Measurements from ENCODE around the gene PTGES2.
"Not testable (repeated sequence)": the region's sequence is repeated elsewhere in the genome, so short reads cannot be mapped to it uniquely, and the experiment has no call there.

PTGES2 gene

DNA sequence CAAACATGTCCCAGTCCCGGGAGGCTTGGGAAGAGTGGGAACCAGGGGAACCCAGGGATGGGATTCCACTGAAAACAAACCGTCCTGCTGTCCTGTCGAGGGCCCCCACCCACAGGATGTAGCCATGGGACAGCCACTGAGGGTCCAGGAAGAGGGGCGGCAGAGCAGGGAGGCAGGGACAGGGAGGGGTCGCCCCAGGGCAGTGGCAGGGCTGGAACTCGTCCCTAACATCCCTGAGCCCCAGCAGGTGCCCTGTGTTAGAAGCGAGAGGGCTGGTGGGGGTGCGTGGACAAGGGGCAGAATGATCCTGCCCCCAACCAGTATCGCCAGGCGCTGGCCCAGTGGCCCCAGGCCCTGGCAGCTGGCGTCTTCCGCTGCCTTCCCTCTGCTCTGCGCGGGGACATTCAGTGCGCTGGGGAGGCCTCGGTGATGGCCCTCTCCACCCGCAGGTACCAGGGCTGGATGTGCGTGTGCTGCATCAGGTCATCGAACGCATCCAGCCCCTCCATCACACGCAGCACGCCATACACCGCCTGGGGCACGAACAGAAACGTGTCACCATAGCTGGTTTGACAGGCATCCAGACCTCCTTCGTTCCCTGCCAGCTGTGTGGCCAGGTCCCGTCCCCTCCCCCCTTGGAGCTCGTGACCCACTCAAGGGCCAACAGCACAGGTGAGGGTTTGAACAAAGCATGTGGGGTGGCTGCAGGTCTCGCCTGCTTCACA lies 6.6 kb downstream of the PTGES2 start:
- no peak for DNase-seq (ENCODE audit: low read depth in 2 of 2, low spot score in 1 of 2)

DNA sequence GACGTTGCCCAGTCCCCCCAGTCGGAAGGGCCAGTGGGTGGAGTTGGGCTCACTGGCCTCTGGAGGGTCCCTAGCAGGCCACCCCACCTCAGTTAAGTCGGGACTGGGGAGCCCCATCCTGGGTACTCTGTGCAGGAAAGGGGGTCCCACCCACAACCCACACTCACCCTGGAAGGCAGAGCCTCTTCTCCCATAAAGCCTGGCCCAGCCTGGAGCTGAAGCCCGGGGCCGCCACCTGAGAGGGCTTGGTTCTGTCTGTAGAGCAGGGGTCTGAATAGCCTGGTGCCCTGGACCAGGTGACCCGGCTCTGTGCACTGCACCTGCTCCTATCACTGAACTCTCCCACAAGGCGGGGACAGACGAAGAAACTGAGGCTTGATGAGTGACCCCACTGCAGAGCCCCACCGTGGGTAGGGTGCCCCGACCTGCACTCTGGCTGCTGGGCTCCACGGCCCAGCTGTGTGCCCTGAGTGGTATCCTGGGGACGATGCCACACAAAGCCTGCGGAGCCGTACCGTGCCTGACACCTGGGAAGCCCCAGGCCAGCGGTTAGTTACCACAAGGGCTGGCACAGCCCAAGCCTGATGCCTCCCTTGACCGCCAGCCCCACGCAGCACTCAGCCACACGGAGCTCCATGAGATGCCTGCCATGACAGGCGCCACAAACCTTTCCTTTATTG lies 7.3 kb downstream of the PTGES2 start:
- no peak for DNase-seq (ENCODE audit: low read depth in 2 of 2, low spot score in 1 of 2)

DNA sequence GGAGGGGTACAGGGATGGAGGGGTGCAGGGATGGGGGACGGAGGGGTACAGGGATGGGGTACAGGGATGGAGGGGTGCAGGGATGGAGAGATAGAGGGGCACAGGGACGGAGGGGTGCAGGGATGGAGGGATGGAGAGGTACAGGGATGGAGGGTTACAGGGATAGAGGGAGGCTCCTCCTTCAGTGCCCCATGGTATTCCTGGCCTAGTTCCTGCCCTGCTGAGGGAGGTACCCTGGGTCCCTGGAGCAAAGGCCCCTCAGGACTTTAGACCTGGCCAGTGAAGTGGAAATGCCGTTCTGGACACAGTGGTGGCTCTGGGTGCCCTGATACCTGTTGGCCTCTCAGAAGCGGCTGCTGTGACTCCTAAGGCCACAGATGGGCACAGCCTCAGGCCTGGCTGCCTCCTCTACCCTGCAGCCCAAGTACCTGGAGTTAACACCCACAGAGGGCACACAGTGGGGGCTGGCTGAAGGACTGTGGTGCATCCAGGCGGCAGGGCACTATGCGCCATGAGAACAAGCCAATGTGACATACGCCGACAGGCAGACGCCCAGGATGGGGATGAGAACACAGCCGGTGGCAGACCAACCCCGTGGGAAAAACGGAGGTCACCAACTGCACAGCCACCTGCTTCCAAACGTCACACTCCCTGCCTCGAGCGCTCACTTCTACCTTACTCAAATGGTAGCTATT lies 8.4 kb downstream of the PTGES2 start:
- no peak for DNase-seq (ENCODE audit: low read depth in 2 of 2, low spot score in 1 of 2)

DNA sequence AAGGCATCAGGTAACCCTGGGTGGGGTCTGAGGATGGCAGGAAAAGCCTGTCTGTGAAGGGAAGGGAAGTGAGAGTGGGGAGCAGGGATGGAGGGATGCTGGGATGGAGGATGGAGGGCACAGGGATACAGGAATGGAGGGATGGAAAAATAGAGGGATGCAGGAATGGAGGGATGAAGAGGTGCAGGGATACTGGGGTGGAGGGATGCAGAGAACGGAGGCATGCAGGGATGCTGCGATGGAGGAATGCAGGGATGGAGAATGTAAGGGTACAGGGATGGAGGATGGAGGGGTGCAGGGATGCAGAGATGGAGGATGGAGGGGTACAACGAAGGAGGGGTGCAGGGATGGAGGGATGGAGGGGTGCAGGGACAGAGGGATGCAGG lies 9.1 kb downstream of the PTGES2 start:
- DNase-seq (ENCODE audit: low read depth in 2 of 2, low spot score in 1 of 2): no peak

DNA sequence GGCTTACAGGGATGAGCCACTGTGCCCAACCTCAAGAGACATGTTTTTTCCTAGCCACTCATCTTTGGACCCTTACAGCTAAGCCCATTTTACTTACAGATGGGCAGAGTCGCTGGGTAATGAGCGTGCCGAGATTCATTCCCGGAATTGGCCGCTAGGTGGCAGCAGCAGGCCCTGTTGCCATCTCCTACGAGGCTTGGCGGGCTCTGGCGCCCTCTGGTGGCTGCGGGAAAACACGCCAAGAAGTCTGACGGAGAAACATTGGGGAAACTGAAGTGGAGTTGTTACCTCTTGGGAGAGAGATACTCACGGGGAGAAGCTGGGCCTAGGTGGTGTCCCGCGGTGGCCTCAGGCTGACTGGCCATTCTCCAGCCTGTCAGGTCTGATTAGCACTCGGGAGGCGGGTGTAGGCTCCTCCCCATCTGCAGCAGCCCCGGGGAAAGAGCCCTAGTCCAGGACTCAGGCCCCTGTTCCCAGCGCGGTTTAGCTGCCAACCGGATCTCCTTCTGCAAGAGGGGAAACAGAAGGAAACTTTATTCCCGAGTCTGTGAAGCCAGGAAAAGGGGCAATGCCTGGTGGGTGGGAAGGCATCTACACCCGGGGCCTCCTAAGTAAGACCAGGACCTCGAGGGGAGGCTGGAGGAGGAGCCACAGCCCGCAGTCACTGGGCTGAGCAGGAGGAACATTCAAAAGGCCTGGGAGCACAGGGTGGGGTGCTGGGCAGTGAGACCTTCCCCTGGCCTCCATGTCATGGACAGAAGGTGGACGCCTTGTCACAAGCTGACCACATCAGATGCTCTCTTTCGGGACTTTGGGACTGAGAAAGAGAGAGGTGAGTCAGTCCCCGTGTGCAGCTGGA lies 9.7 kb downstream of the PTGES2 start:
- peak; percentile 95 to 98 for DNase-seq (ENCODE audit: low read depth in 2 of 2, low spot score in 1 of 2)

DNA sequence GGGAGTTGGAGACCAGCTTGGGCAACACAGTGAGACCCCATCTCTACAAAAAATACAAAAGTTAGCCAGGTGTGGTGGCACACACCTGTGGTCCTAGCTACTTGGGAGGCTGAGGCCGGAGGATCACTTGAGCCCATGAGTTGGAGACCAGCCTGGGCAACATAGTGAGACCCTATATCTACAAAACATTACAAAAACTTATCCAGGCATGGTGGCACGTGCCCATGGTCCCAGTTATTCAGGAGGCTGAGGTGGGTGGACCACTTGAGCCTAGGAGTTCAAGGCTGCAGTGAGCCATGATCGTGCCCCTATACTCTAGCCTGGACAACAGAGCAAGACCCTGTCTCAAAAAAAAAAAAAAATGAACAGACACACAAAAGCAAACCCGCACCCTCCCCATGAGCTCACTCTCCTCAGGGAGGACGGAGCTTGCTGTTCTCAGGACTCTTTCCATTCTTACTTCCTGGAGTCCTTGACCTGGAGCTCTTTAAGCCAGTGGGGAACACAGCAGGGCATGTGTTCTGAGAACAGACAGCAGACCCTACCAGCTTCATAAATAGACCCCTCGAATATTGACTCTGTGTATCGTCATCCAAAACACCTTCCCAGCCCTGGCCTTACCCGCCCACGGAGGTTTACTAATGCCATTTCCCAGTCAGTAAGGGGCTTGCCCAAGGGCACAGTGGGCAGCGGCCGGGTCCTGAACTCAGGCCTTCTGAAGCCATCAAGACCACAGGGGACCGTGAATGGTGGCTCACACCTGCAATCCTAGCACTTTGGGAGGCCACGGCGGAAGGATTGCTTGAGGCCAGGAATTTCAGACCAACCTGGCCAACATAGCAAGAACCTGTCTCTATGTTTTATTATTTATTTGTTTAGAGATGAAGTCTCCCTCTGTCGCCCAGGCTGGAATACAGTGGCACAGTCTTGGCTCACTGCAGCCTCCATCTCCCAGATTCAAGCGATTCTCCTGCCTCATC lies 11.1 kb downstream of the PTGES2 start:
- DNase-seq (ENCODE audit: low read depth in 2 of 2, low spot score in 1 of 2): no peak

DNA sequence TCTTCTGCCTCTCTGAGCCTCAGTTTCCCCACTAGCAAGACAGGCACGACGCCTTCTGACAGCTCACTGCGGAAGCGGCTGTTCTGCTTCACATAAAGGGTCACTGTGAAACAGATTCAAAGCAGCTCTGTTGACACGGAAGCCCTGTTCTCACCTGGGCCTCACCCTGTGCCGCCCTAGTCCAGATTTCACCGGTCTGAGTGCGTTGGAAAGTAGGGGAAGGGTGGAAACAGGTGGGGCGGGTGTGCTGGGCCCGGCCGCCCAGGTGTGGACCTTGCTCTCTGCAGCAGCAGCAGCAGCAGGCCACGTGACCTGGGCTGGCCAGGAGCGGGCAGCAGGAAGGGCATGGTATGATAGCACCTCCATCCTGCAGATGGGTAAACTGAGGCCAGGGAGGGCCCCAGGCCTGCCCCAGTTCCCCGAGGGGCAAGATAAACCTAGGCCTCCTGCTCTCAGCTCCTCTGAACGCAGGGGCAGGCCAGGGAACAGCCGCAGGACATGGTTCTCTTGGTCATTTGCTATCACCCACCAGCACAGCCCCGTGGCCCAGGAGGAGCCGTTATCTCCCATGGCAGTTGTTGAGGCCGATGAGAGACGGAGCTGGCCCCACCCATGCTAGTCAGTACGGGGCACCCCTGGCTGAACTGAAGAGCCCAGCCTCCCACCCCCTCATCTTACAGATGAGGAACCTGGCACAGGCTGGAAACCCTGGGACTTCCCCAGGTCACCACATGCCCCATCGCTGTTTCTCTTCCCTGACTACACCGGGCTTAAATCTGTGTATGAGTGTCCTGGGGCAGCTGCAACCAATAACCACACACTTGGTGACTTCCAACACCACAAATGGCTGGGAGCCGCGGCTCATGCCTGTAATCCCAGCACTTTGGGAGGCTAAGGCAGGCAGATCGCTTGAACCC lies 12.1 kb downstream of the PTGES2 start:
- DNase-seq (ENCODE audit: low read depth in 2 of 2, low spot score in 1 of 2): no peak

DNA sequence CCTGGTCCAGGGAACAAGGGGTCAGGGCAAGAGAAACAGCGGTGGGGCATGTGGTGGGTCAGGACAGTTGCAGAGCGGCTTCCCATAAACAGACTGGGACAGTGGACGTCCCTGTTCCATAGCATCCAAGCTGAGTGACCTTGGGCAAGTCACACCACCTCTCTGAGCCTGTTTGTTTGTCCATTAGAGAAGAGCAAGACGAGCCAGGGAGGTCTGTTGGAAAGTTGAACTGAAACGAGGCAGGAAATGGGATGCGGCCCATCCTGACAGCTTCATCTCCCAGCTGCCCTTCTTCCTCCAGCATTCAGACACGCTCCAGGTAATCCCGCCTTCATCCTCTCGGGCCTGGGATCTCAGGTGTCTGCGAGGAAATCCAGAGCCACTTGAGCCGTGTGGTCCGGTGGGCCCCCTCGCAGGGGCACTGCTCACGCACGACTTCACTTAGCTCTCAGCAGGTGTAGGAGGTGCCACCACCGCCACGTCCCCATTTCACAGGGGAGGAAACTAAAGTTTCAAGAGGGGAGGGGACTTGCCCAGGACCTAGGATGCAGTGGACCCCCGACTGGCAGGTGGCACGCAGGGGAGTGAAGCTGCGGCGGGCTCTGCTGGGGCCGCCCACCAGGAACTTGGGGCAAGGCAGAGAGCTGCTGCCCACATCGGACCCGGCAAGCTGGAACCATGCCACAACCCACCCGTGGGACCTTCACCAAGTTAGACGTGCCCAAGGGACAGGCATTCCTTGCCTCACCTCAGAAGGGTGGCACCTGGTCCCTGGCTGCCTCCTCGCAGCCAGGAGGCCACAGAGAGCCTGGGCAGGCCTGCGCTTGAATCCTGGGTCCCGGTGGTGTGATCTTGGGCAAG lies 13.0 kb downstream of the PTGES2 start:
- no peak for DNase-seq (ENCODE audit: low read depth in 2 of 2, low spot score in 1 of 2)

DNA sequence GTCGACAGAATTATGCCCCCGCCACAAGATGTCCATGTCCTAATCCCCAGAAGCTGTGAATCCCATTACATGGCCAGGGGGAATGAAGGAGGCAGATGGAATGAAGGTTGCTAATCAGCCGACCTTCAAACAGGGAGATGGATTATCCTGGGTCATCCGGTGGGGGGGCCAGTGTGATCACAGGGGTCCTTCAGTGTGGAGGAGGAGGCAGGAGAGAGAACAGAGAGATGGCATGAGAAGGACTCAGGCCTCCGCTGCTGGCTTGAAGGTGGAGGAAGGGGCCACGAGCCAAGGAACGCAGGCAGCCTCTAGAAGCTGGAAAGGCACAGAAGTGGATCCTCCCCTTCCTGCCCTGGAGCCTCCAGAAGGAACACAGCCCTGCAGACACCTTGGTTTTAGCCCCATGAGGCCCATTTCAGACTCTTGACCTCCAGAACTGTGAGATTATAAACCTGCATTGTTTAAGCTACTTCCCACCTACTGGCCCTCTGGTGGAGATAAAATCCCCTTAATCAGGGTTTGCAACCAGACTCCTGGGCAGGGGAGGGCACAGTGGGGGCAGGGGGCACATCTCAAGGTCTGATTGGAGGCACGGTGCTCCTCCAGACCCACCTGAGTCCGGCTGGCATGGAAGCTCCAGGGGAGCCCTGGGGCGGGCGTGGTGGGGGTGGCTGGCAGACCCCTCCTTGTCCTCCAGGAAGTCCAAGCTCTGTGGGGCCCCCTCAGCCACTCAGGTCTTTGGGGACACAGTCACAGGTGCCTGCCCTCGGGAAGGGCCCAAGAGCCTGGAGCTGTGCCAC lies 13.8 kb downstream of the PTGES2 start:
- no peak for DNase-seq (ENCODE audit: low read depth in 2 of 2, low spot score in 1 of 2)

DNA sequence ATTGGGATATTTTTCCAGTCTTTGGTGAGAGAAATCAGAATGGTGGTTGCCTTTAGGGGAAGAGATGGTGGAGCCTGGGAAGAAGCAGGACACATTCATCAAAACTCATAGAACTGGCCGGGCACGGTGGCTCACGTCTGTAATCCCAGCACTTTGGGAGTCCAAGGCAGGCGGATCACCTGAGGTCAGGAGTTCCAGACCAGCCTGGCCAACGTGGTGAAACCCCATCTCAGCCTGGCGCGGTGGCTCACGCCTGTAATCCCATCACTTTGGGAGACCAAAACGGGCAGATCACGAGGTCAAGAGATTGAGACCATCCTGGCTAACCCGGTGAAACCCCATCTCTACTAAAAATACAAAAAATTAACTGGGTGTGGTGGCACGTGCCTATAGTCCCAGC lies 15.8 kb downstream of the PTGES2 start:
- not testable (repeated sequence) for DNase-seq (ENCODE audit: low read depth in 2 of 2, low spot score in 1 of 2)

DNA sequence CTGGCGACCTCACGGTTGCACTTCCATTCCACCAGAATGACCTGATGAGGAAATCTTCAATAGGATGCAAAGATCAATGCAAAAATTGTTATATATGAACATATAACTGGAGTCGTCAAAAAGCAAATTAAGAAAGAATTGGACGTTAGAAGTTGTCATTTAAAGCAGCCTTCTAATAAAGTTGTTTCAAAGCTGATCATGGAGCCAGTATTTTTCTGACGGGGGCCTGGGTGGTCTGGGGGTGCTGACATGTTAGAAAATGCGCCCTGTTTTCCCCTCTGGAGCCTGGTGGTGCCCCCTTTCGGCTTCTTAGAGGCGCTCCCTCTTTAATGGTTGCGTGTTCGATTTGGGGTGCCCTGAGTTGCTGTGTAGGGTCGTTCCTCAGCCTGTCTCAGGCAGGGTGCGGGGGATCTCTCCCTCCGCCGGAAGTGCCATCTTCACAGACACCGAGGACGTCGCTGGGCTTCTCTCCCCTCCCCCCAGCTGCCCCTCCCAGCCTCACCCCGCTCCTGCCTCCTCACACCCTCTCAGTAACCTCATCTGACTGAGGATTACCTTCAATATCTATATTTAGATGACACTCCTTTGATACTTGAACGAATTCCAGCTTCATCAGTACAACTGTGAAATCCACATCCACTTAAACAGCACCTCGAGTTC lies 18.3 kb downstream of the PTGES2 start:
- no peak for DNase-seq (ENCODE audit: low read depth in 2 of 2, low spot score in 1 of 2)

DNA sequence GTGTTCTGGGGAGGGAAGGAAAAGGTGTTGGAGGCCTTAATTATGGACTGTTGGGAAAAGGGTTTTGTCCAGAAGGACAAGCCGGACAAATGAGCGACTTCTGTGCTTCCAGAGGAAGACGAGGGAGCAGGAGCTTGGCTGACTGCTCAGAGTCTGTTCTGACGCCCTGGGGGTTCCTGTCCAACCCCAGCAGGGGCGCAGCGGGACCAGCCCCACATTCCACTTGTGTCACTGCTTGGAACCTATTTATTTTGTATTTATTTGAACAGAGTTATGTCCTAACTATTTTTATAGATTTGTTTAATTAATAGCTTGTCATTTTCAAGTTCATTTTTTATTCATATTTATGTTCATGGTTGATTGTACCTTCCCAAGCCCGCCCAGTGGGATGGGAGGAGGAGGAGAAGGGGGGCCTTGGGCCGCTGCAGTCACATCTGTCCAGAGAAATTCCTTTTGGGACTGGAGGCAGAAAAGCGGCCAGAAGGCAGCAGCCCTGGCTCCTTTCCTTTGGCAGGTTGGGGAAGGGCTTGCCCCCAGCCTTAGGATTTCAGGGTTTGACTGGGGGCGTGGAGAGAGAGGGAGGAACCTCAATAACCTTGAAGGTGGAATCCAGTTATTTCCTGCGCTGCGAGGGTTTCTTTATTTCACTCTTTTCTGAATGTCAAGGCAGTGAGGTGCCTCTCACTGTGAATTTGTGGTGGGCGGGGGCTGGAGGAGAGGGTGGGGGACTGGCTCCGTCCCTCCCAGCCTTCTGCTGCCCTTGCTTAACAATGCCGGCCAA lies 19.1 kb downstream of the PTGES2 start:
- DNase-seq (ENCODE audit: low read depth in 2 of 2, low spot score in 1 of 2): no peak

DNA sequence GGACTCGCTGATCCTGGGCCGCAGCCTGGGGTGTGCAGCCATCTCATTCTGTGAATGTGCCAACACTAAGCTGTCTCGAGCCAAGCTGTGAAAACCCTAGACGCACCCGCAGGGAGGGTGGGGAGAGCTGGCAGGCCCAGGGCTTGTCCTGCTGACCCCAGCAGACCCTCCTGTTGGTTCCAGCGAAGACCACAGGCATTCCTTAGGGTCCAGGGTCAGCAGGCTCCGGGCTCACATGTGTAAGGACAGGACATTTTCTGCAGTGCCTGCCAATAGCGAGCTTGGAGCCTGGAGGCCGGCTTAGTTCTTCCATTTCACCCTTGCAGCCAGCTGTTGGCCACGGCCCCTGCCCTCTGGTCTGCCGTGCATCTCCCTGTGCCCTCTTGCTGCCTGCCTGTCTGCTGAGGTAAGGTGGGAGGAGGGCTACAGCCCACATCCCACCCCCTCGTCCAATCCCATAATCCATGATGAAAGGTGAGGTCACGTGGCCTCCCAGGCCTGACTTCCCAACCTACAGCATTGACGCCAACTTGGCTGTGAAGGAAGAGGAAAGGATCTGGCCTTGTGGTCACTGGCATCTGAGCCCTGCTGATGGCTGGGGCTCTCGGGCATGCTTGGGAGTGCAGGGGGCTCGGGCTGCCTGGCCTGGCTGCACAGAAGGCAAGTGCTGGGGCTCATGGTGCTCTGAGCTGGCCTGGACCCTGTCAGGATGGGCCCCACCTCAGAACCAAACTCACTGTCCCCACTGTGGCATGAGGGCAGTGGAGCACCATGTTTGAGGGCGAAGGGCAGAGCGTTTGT lies 19.9 kb downstream of the PTGES2 start:
- no peak for DNase-seq (ENCODE audit: low read depth in 2 of 2, low spot score in 1 of 2)

DNA sequence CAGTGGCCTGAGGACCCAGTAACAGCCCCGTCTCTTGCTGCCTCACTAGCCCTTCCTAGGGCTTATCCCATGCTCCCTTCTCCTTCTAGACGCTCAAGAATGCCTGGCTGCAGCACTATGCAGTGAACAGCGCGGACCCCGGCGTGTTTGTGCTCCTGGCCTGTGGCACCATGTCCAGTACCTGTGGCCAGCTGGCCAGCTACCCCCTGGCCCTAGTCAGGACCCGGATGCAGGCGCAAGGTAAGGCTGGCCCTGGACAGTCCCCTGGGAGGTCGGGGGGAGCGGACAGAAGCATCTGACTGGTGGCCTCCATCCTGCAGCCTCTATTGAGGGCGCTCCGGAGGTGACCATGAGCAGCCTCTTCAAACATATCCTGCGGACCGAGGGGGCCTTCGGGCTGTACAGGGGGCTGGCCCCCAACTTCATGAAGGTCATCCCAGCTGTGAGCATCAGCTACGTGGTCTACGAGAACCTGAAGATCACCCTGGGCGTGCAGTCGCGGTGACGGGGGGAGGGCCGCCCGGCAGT lies 20.5 kb downstream of the PTGES2 start:
- DNase-seq (ENCODE audit: low read depth in 2 of 2, low spot score in 1 of 2): no peak
